ENCODE results near the gene SYNPO.
A peak's percentile ranks its signal among the peaks of the same experiment; 100 is the strongest.

The SYNPO gene

GRCh38 chr5:150659360-150660107 is 19.1 kb downstream of the SYNPO start:
- DNase-seq, result no peak

GRCh38 chr5:150660108-150660831 is 19.8 kb downstream of the SYNPO start:
- no peak for DNase-seq

- no peak for DNase-seq
Observed at GRCh38 chr5:150661086-150661485, 20.6 kb downstream of the SYNPO start, which contains the start of gene MYOZ3. MYOZ3 (plus strand) TSS chr5:150661251; CDS start chr5:150662942, 1,691 bp downstream.

GRCh38 chr5:150661821-150662596 is 21.5 kb downstream of the SYNPO start:
- no peak for DNase-seq

- DNase-seq, result no peak
Observed at GRCh38 chr5:150662731-150663516, 22.5 kb downstream of the SYNPO start.

GRCh38 chr5:150663936-150664335 is 23.5 kb downstream of the SYNPO start:
- no peak for DNase-seq

GRCh38 chr5:150665044-150665443 is 24.6 kb downstream of the SYNPO start:
- no peak for DNase-seq

- no peak for DNase-seq
Observed at GRCh38 chr5:150670275-150670947, 30.0 kb downstream of the SYNPO start.

GRCh38 chr5:150670948-150671310 is 30.5 kb downstream of the SYNPO start:
- DNase-seq, result no peak

GRCh38 chr5:150671509-150672236 is 31.2 kb downstream of the SYNPO start:
- DNase-seq, result no peak

GRCh38 chr5:150672237-150672883 is 31.9 kb downstream of the SYNPO start:
- DNase-seq, result peak in 1 of 2 donors; percentile 21

GRCh38 chr5:150672884-150673275 is 32.4 kb downstream of the SYNPO start:
- no peak for DNase-seq

- DNase-seq, result no peak
Observed at GRCh38 chr5:150674341-150674821, 33.9 kb downstream of the SYNPO start.

- DNase-seq, result peak; percentile 60 to 84
Observed at GRCh38 chr5:150675069-150675468, 34.6 kb downstream of the SYNPO start.

- no peak for DNase-seq
Observed at GRCh38 chr5:150676578-150676977, 36.1 kb downstream of the SYNPO start.

- DNase-seq, result no peak
Observed at GRCh38 chr5:150689120-150689519, 48.7 kb downstream of the SYNPO start.

GRCh38 chr5:150690760-150691159 is 50.3 kb downstream of the SYNPO start:
- no peak for DNase-seq

- no peak for DNase-seq
Observed at GRCh38 chr5:150692276-150692675, 51.8 kb downstream of the SYNPO start.

GRCh38 chr5:150694612-150695011 is 54.2 kb downstream of the SYNPO start:
- DNase-seq, result no peak

- DNase-seq, result no peak
Observed at GRCh38 chr5:150700246-150700593, 59.8 kb downstream of the SYNPO start.

Data from inflammatory macrophage (primary cell).